NCI-H82 (cell line): Measurements from ENCODE around the gene F2RL3.
A peak's percentile ranks its signal among the peaks of the same experiment; 100 is the strongest.
"Not testable (repeated sequence)": the region's sequence is repeated elsewhere in the genome, so short reads cannot be mapped to it uniquely, and the experiment has no call there.

Source experiments
- DNase-seq: peaks from one replicate; lab custom pipeline; 2025; lab: John Stamatoyannopoulos, UW

The F2RL3 gene

DNA sequence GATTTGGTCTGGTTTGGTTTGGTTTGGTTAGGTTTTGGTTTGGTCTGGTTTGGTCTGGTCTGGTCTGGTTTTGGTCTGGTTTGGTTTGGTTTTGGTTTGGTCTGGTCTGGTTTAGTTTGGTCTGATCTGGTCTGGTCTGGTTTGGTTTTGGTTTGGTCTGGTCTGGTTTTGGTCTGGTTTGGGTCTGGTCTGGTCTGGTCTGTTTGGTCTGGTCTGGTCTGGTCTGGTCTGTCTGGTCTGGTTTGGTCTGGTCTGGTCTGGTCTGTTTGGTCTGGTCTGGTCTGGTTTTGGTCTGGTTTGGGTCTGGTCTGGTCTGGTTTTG is 13.9 kb upstream of the F2RL3 start:
- not testable (repeated sequence) for DNase-seq

DNA sequence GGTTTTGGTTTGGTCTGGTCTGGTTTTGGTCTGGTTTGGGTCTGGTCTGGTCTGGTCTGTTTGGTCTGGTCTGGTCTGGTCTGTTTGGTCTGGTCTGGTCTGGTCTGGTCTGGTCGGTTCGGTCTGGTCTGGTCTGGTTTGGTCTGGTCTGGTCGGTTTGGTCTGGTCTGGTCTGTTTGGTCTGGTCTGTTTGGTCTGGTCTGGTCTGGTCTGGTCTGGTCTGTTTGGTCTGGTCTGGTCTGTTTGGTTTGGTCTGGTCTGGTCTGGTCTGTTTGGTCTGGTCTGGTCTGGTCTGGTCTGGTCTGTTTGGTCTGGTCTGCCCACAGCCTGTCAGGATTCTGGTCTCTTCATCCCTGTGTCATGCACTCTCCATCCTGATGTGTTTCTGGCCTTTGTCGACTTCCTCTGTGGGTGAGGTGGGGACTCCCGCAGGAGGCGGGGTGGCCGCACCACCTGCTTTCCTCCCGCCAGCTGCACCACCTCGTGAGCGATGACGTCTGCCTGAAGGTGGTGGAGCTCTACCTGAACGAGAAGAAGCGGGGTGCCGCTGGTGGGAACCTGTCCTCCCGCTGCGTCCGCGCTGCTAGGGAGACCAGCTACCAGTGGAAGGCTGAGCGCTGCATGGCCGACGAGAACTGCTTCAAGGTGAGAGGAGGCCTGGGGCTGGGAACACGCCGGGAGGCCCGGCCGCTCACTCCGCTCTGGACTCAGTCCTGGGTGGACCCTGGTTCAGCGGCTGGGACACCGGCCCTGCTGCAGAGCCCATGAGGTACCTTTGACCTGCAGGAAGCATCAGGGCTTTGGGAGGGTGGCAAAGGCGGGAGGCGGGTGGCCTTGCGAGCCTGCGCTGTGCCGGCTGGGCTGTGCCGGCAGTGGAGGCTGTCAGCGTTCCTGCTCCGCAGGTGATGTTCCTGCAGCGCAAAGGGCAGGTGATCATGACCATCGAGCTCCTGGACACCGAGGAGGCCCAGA is 12.9 kb upstream of the F2RL3 start:
- no peak for DNase-seq

DNA sequence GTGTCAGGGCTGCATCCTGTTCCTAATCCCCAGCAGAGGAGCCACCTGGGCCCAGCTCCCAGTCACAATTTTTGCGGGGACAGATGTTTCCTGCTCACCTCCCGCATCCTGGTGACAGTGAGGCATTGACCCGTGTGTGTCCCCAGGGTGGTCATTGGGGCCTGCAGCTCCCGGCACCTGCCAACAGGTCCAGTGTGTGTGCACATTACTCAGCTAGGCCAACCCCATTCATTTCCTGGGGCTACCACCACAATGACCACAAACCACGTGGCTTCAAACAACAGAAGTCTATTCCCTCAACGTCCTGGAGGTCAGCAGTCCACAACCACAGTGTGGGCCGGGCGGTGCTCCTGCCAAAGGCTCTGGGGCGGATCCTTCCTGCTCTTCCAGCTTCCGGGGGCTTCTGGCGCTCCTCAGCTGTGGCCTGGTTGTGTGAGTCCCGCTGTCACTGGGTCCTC is 11.9 kb upstream of the F2RL3 start:
- DNase-seq: no peak

DNA sequence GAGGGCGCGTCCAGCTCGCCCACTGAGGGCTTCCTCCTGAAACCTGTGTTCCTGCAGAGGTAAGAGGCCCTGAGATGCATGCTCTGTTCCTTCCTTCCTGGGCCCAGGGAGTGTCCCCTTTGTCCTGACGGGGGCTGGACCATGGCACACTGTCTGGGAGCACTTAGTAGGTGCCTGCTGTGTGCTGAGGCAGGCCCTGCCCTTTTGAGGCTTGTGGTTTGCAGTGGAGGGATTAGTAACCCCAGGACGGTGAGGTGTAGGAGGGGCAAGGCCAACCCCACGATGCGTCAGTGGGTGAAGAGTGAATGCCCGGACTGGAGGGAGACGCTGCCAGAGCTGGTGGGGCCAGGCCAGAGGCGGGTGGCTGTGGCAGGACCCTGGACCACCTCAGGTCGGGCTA is 11.2 kb upstream of the F2RL3 start:
- no peak for DNase-seq

DNA sequence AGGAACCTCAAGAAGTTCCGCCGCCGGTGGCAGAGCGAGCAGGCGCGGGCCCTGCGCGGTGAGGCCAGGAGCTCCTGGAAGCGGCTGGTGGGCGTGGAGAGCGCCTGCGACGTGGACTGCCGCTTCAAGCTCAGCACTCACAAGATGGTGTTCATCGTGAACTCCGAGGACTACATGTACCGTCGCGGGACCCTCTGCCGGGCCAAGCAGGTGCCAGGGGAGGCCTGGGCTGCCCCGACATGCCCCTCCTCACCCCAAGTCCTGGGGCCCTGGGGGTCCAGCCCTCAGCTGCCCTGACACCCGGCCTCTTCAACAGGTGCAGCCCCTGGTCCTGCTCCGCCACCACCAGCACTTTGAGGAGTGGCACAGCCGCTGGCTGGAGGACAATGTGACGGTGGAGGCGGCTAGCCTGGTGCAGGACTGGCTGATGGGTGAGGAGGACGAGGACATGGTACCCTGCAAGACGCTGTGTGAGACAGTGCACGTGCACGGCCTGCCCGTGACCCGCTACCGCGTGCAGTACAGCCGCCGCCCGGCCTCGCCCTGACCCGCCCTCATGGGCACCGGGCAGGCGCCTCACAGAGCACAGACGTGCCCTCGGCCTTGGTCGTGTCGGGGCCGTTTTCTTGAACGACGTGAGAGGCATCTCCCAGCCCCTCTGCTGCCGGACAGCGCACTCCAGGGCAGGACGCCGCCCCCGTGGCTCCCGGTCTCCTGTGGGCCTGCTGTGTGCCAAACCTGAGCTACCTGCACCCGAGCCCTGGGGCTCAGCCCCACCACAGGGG is 10.4 kb upstream of the F2RL3 start:
- no peak for DNase-seq

DNA sequence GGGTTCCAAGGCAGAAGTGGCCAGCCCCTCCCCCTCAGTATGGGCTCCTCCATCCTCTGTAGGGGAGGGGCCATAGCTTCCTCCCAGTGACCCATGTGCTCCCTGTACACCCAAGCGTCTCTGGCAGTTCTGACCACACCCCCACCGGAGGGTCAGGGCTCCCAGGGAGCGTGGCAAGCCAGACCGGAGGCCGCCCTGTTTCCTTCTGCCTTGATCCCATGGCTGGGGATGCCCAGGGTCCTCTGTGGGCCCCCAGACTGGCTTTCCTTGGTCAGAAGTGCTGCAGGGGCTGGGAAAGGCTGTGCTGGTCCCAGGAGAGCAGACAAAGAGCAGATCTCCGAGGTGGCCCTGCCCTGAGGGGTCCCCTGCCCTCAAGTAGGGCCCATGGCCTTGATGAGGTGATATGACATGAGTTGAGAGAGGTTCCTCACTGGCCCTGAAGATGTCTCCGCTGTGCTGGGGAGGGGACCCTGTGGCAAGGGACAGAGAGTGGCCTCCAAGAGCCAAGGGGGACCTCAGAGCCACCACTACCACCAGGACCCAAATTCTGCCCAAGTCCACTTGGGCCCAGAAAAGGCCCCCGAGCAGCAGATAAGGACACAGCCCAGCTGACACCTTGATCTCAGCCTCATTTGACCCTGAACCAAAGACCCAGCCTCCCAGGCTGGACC is 7.8 kb upstream of the F2RL3 start:
- no peak for DNase-seq

DNA sequence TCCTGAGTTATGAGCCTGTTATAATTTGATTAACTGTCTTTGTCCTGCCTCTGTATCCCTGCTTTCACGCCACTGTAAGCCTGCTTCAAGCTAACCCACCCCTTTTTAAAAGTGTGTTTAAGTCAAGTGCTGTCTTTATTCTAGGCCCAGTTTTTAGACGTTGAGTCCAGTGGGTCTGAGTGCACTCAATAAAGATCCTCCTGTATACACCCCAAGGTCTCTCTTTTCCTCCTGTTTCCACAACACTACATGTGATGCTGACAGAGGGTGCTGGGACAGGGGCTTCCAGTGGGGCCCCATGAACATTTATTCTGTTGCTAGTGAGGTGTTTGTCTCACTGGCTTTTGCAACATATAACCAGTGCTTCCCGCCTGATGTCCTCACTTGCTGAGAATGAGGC is 6.7 kb upstream of the F2RL3 start:
- no peak for DNase-seq

DNA sequence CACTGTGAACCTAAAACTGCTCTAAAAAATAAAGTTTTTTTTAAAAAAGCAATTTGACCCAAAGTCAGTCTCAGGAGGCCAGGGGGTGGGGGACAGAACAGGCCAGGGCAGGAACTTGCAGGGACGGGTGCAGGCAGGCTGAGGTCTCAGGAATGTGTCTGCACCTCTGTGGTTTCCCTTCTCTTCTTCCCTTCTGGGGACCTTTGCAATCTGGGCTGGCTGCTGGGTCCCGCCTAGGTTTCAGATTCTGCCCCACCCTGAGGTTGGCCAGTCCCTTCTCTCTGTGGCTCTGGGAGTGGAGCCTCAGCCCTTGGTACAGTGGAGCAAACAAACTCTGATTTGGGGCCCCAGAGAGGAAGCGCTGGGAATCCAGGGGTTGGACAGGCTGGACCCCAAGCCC is 5.3 kb upstream of the F2RL3 start:
- DNase-seq: no peak

DNA sequence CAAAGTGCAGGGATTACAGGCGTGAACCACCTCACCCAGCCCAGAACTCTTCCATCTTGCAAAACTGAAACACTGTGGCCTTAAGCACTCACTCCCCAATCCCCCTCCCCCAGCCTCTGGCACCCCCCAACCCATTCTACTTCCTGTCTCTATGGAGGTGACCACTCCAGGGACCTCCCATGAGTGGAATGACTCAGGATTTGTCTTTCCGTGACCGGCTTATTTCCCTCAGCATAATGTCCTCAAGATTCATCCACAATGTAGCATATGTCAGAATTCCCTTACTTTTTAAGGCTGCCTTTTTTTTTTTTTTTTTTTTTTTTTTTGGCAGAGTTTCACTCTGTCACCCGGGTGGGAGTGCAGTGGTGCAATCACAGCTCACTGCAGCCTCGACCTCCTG is 3.6 kb upstream of the F2RL3 start:
- DNase-seq: no peak

DNA sequence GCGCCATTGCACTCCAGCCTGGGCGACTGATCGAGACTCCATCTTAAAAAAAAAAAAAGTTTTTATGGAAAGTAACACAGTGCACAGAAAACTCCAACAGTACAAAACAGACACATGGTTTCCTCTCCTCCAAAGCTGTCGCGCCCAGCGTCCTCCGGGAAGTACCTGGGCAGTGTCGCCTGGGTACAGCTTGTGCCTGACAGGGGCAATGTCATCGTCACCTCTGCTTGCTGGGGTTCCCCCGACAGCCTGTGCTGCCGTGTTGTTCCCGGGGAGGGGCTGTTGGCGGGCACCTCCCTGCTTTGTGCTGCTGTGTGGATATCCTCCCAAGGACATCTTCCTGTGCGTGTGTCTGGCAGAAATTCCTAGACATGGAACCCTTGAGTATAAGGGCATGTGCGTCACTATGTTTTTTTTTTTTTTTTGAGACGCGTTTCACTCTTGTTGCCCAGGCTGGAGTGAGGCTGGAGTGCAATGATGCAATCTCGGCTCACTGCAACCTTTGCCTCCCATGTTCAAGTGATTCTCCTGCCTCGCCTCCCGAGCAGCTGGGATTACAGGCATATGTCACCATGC is 2.4 kb upstream of the F2RL3 start:
- no peak for DNase-seq

DNA sequence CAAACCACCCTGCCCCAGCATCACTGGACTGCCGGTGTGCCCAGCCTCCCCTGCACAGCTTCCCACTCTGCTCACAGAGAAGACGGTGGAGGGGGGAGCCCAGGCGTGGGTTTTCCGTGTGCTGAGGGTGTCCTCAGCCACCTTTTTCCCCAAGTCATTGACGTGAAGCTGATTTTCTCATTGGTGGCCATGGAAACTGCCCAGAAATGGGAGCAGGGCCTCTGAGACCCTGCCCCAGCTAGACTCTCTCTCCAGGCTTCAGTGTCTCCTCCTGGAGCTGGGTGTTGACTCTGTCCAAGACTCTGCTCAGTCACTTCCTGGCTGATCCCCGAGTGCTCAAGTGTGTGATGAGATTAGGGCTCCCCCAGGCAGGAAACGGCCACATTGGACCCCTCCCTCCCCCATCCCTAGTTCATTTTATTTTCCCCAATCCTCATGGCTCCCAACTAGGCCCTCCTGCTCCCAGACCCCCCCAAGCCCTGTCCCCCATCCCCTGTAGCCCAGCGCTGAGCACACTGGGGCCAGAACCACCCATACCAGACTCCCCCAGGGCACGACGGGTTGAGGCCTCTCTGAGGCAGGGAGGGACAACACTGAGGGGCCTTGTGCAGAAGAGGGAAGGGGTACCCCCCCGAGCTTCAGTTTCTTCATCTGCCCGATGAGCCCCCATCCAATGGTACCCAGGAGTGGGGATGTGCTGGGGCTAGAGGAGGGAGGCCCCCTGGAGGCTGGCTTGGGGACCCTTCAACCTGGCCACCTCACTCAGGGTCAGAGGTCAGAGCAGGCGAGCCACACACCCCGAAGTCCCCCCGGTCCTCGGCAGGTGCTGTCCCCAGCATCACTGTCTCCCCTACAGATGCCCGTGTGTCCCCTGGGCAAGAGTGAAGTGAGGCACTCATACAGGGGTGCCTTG is 1.2 kb upstream of the F2RL3 start:
- DNase-seq: no peak

DNA sequence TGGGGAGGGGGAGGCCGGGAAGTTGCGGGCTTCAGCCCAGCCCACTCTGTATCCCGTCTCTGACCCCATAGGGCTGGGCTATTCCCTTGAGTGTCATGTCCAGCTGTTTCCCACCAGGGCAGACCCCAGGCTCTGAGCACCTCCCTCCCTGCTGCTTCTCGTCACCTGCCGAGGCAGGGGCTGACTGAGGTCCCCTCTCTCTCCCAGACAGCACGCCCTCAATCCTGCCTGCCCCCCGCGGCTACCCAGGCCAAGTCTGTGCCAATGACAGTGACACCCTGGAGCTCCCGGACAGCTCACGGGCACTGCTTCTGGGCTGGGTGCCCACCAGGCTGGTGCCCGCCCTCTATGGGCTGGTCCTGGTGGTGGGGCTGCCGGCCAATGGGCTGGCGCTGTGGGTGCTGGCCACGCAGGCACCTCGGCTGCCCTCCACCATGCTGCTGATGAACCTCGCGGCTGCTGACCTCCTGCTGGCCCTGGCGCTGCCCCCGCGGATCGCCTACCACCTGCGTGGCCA is 625 bp downstream of the F2RL3 start:
- DNase-seq: no peak

DNA sequence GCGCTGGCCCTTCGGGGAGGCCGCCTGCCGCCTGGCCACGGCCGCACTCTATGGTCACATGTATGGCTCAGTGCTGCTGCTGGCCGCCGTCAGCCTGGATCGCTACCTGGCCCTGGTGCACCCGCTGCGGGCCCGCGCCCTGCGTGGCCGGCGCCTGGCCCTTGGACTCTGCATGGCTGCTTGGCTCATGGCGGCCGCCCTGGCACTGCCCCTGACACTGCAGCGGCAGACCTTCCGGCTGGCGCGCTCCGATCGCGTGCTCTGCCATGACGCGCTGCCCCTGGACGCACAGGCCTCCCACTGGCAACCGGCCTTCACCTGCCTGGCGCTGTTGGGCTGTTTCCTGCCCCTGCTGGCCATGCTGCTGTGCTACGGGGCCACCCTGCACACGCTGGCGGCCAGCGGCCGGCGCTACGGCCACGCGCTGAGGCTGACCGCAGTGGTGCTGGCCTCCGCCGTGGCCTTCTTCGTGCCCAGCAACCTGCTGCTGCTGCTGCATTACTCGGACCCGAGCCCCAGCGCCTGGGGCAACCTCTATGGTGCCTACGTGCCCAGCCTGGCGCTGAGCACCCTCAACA is 1.2 kb downstream of the F2RL3 start:
- no peak for DNase-seq

DNA sequence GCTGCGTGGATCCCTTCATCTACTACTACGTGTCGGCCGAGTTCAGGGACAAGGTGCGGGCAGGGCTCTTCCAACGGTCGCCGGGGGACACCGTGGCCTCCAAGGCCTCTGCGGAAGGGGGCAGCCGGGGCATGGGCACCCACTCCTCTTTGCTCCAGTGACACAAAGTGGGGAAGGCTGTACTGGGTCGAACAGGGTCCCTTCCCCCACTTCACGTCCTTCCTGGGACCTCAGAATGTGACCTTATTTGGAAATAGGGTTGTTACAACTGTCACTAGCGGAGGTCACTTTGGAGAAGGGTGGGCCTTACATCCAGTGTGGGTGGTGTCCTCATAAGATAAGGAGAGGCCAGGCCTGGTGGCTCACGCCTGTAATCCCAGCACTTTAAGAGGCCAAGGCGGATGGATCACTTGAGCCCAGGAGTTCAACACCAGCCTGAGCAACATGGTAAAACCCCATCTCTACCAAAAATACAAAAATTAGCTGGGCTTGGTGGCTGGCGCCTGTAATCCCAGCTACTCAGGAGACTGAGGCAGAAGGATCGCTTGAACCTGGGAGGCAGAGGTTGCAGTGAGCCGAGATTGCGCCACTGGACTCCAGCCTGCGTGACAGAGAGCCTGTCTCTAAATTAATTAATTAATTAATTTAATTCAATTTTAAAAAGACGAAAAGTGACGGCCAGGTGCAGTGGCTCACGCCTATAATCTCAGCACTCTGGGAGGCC is 1.8 kb downstream of the F2RL3 start:
- DNase-seq: no peak

DNA sequence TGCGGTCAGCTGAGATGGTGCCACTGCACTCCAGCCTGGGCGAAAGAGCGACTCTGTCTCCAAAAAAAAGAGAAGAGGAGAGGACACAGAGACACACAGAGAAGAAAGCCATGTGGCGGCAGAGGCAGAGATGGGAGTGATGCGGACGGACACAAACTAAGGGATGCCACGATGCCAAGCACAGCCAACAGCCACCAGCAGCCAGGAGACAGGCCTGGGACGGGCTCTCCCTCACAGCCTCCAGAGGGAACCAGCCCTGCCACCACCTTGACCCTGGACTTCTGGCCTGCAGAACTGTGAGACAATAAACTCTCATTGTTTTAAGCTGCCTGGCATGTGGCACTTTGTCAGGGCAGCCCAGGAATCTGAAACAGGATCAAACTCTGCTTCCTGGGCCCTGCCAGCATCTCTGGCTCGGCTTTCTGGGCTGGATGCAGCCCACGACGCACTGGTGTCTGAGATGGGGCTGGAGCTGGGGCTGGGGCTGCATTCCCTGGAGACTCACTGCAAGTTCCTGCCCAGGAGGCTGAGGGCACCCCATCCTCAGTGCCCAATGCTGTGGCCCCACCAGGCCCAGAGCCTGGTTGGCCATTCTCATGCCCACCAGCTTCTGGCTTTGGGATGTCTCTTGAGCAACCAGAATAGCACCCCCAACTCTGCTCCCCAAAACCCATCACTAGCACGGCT is 3.0 kb downstream of the F2RL3 start:
- DNase-seq: no peak

DNA sequence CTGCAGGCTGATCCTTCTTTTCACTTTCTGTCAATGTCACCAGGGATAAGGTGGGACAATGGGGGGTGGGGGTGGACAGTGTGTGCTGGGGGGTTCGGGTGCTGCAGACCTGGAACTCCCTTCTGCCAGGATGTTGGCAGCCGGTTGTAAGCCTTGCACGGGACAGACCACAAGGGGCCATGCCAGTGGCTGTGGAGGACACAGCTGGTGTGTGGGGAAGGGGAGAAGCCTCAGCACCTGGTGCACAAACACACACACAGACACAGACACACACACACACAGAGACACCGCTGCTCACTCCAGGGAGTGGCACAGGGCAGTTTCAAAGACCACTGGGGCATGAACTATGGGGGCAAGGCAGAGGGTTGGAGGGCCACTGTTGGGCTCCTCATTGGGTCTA is 3.6 kb downstream of the F2RL3 start:
- DNase-seq: no peak

DNA sequence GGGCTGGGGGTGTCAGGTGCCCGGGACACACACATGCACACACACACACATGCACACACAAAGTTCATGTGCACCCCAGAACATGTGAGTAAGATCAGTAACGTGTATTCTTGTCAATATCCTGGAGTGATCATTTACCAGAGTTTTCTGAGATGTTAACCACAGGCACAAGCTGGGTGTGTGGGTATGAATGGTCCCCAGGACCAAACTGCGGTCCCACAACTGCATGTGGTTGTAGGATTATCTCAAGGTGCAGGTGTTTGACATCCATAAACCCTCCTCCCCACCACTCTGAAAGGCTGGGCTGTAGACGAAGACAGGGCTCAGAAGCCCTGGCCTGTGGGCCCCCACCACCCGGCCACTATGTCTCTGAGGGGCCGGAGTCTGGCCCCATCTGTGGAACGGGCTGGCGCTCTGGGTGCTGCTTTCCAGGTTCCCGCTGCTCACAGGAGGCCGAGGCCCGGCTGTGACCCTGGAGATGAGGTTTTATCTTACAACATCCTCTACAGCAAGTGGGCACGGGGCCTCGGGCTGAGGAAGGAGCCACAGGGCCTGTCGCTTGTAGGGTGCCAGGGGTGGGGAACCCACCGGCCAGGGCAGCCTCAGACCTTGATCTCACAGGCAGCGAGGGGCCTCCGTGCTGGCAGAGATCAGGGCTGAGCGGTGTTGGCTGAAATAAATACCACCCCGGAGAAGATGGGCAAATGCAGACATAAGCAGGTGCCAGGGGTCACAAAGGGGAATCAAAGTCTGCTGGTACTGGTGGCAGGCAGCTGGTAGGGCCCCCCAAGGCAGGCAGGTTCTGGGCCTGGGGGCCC is 4.3 kb downstream of the F2RL3 start:
- DNase-seq: no peak

DNA sequence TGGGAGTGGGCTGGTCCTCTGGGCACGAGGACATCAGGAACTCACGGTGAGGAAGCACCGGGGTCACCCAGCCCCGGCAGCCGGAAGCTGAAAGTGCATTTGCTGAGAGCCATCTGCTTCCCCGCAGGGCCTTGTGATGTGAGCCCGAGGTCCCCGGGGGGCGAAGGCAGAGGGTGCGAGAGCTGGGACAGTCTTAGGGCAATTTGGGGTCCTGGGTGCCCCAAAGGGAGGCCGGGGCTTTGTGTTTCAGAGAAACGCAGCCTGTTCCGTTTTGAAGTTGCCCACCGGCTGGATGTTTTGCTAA is 4.8 kb downstream of the F2RL3 start:
- peak; percentile 27 for DNase-seq

DNA sequence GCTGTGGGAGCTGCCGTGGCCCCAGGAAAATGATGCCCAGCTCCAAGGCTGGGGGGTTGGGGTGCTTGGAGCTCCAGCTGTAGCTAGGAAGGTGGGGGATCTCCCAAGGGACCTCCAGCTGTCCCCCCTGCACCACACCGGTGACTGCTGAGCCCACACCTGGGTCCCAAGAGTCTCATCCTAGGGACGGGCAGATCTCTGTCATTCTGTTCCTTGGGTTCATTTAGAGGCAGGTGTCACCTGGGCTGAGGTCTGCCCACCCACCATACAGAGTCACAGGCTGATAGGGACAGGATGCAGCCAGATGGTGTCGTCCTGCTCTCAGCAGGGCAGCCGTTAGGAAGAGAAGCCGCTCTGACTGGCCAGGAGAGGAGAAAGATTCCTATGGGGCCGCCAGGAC is 5.3 kb downstream of the F2RL3 start:
- peak; percentile 24 for DNase-seq
